ENCODE data around the gene ALK. TPM values are rescaled to one million over a fixed set of nuclear protein-coding genes. Genes with fewer than 3 reads are reported as not detected.

ALK gene
- total RNA-seq (2014; rRNA removed; shearing (Covaris generic)), result 0.37 TPM in 1 of 2 replicates, not detected in the other

DNA sequence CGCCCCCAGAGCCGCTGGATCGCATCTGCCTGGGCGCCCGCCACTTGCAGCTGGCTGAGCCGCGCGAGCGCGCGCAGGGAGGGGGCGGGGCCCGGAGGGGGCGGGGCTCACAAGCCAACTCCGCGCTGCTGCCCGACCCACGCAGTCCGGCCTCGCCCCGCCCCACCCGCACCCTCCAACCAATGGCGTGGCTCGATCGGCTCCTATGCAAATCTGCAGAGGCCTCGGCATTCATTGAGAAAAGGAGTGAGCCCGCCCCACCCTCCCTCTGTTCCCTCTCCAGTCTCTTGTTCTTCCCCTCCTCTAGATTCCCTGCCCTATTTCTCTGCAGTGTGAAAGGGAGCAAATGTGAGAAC lies at the start of gene ALK:
TSS of gene ALK (minus strand) at position 27 of the 356 bp plus-strand sequence. CDS start 927 bp downstream, outside the sequence.
- peak; percentile 86 for DNase-seq (ENCODE audit: low read depth)

DNA sequence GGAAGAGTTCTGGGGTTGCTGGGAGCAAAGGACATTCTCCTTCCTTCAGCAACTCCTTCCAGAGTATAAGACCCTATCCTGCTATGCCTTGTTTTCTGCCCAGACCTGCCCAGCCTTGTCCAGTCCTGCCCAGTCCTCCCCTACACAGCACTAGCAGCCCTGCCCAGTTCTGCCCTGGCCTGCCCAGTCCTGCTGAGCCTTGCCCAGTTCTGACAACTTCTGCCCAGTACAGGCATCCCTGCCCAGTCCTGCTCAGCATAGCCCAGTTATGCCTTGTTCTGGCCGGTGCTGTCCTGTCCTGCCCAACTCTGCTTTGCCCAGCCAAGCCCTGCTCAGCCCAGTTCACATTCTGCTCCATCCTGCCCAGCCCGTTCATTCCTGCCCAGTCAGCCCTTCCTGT lies 44.9 kb upstream of the ALK start:
- no peak for DNase-seq (ENCODE audit: low read depth)

DNA sequence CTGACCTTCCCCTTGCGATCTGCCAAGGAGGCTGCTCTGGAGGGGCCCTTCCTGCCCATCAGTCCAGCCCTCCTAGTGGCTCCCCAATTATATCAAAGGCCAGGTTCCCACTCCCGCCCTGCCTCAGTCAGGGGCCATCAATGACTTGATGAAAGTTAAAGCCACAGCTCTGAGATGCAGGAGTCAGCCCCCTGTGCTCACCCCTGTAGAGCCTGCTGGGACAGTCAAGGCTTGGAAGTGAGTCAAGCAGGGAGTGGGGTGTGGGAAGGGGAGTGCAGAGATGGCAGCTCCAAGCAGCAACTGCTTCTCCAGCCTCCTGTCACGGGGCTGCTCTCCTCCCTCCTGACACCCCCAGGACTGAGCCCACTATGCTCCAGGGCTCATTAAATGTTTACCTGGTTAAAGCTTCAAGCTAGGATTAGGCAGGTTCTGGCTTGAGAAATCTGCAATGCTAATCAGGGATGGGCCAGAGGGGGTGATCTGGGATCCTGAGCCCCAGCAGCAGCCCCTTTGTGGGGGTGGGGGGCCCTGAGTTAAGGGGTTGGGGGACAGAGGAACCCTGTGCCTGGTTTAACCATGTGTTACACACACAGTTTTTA lies 42.7 kb upstream of the ALK start:
- no peak for DNase-seq (ENCODE audit: low read depth)

DNA sequence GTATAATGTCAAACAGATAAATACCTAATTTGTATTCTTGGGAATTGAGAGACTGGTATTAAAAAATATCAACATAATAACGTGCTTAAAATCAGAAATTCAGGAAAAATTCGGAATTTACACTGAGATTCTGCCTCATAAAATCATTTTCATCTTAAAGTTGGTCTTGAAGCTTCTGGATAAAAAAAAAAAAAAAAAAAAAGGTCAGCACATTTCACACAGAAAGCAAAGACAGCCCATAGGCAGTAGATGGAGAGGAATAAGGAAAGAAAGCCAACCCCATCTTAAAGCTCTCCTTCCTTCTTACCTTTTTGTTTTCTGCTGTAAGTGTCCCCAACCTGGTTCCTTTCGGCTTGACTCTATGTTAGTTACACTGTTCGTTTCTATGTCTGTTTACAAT lies 41.5 kb upstream of the ALK start:
- no peak for DNase-seq (ENCODE audit: low read depth)

DNA sequence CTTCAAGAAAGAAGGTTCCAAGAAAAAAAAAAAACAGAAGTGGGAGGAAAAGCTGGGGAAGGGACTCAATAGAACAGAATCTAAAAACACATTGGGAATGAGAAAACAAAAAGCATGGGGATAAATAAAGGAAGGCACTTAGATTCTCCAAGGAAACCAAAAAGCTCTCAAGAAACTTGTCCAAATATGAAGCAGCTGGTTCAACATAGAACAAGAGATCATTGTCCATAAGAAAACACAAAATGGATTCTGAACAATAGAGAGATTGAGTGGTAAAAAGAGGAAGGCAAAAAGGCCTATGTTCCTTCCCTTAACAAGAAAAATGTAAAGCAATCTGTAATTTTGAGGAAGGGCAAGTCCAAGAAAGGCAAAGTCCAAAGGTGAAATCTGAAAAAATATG lies 32.9 kb upstream of the ALK start:
- DNase-seq (ENCODE audit: low read depth), result no peak

DNA sequence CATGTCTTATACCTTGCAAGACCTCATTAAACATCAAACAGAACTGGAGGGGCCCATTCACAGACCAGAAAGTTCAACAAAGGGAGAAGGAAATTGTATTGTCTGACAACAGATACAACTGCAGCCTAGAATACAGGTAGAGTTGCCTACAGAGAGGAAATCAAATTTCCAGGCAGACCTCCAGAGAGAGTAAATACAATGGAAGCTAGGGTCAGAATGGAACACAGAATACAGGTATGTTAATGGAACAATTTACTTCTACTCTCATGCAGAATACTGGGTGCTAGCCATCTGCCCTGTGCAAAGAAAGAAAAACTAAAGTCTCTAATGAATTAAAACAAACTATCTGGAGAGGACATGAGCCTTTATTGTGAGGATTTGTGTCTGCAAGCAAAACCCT lies 31.6 kb upstream of the ALK start:
- DNase-seq (ENCODE audit: low read depth), result no peak

DNA sequence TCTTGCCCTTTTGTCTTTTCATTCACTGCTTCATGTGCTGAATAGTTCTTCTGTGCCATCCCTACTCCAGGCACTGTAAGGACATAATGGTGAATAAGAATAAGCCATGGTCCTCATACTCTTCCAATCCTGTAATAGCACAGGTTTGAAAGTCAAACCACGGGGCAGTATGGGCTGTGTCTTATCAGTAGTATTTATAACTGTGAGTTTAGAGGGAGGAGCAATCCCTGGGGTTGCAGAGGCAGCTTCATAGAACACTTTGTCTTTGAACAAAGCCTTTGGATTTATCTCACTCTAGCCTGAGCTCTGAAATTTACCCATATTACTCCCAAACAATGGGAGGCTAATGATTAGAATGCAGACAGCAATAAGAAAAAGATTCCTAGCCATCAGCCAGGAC lies 30.2 kb upstream of the ALK start:
- no peak for DNase-seq (ENCODE audit: low read depth)

DNA sequence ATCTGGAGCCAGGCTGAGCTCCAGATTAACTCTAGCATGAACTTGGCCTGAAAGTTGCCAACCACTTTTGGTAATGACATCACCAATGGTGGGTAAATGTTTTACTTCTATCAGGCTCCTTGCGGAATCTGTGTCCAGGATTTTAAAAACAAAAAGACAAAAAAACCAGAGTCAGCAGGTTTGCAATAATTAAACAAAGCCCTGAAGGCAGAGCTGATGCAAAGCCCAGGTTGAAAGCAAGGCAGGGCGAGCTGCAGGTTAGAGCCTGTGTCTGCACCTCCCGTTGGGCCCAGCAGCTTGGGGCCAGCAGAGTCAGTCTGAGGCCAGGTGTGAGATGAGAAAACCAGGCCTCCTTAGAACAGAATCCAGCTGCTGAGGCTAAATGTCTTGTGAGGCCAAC lies 29.1 kb upstream of the ALK start:
- DNase-seq (ENCODE audit: low read depth), result no peak

DNA sequence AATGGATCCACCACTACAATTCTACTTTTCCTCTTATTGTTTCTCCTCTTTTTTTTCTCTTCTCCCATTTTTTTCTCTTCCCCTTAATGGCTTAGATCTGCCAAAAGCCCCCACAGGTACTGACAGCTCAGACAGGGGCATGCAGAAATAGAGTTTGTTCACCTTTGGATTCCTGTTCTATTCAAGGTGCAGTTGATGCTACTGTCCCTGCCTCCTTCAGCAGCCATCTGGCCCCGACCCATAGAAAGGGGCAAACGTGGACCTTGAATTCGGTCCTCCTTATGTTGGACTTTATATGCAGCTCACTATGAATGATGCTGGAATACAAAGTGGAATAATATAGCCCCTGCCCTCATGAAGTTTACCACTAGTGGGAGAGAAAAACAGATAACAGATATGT lies 27.7 kb upstream of the ALK start:
- no peak for DNase-seq (ENCODE audit: low read depth)

DNA sequence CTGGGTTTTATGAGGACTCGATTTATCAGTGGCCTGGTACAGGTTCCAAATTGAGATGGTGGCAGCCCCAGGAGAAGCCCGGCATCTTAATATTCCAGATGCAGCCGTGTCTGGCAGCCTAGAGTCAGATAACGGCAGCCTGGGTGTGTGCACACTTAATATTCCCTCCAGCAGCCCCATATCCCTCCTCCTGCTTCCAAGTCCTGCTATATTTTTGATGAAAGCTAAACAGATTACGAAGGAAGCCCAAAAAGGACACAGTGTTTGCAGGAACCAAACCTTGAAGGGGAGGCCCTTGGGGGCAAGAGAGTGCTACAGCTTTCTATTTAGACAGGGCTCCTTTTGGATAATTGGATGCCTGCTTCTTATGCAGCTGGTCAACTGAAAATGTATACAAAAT lies 25.1 kb upstream of the ALK start:
- DNase-seq (ENCODE audit: low read depth), result no peak

DNA sequence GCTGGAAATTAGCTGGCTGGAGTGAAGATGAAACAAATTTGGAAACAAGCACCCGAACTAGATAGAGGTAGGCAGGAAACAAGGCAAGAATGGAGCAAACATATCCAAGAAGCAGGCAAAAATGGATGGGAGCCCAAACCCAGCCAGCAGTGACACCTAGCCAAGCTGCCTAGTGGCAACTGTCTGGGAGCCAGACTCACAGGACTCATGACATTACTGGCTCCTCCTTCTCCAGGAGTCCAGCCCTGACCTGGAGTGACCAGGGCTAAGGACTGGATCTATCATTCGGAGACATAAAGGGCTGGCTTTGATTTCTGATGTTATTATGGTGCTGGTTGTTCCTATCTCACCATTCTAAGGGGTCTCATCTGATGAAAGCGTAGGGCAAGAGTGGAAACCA lies 21.3 kb upstream of the ALK start:
- DNase-seq (ENCODE audit: low read depth), result no peak

DNA sequence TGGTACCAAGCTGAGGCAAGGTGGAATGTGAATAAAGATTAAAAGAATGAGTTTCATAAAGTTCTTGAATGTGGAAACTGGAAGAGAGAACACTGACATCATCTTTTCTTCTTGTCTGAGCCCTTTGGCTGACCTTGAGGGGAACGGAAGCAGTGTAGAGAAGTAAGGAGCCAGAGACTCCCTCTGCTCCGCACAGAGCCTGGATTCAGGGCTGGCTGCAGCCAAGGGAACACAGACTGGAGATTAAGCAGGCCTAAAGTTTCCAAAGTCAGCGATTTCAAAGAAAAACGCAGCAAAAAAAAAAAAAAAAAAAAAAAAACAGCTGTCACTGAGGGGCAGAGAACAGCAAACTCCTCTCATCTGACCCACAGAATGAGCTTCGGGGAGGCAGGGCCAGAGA lies 19.3 kb upstream of the ALK start:
- no peak for DNase-seq (ENCODE audit: low read depth)

DNA sequence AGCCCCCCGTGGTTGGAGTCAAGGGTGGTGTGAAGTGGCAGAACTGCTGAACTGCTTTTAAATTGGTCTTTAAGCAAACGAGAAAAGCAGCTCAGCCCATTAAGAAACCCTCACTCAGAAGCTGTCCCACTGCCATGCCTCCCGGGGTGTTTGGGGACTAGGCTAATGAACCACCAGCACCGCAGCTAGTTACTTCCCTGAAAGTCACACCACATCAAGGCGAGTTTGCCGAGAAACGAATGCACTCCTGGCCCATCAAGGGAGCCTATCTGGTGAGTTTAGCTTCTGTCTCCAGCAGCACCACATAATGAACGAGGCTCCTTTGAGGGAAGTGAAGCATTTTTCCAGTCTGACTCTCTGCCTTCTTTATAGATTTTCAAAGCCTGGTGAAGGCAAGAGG lies 14.6 kb upstream of the ALK start:
- no peak for DNase-seq (ENCODE audit: low read depth)

DNA sequence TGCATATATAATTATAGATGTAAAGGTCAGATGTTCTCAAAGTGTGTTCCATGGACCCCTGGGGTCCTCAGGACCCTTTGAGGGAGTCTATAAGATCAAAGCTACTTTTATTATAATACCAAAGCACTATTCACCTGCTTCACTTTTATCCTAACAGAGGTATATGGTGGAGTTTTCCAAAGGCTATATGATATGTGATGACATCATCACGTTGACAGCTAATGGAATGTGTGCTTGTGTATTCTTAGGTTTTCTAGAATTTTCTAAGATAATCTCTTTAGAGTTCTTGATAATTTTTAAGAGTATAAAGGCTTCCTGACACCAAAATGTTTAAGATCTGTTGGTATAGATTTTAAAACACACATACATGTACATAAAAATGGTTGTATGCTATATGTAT lies 10.4 kb upstream of the ALK start:
- no peak for DNase-seq (ENCODE audit: low read depth)

DNA sequence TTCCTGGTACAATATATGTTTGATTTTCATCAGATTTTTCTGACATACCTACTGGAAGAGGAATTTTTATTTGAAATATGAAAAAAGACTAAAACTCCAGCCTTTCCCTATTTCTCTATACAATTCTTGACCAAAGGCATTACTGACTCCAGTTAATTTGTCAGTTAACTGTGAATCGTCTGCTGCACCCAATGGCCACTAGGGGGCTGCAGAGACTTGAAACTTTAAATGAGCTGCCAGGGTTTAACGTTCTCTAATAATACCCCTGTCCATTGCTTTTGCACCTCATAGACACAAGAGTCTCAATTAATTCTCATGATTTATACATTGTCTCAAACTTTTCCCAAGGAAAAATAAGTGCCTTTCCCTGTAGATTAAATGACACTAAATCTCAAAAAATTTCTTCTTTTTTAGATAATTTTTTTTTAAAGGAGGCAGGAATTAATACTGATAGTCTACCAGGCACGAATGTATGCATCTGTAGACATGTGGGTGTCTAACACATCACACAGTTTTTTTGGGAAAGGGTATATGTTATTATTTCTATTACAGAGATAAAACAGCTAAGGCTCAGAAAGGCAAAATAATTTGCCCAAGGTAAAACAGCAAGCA lies 1.8 kb upstream of the ALK start:
- DNase-seq (ENCODE audit: low read depth), result peak; percentile 69

DNA sequence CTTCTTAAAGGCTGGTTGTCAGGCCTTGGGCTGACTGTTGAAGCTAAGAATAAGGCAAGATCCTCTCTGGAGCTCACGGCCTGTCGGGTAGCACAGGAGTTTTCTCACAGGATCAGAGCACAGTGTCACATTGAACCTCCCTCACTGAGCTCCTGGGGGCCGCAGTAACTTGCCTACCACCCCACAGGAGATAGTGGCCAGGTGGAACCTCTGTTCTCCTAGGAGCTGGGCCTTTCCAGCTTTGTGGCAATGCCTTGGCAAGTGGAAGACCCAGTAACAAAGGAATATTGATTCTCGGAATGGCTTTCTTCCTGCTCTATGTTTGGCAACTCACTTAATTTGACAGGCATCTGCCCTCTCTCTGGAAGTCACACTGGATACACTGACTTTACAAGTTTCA lies 1.2 kb upstream of the ALK start:
- DNase-seq (ENCODE audit: low read depth), result no peak

DNA sequence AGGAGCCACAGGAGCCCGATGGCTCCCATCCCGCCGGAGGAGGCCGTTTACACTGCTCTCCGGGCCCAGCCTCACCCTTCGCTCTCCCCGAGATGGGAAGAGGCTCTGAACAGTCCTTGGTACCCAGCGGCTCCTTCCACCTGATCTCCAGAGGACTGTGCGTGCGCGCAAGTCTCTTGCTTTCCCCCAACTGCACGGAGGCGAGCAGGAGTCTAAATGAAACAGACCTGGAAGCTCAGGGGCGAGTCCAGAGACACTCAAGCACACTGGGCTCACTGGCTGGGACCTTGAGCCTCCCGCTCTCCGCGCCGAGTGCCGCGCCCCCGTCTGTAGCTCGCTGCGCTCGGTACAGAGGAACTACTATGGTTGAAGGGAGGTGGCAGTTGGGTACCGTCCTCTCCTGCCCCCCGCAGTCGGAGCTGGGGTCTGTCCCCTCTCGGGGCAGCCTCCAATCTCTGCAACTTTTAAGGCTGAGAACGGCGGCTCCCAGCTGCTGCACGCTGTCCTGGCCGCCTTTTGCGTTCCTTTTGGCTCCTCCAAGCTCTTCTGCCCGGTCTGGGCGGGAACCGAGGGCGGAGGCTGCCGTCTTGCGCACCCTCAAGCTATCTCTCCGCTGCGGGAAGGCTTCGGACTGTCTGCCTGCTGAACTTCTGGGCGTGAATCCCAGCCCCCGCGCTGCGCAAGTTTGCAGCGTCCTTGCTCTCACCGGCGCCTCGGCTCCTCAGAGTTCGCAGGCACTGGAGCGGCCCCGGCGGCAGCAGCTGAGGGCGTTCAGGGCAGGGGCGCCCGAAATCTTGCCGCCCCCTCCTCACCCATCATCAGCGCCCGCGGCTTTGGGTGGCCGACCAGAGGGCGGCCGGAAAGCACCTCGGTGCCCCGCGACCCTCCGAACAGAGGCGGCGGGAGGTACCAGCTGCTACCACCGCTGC lies 491 bp downstream of the ALK start:
- DNase-seq (ENCODE audit: low read depth), result peak; percentile 48

DNA sequence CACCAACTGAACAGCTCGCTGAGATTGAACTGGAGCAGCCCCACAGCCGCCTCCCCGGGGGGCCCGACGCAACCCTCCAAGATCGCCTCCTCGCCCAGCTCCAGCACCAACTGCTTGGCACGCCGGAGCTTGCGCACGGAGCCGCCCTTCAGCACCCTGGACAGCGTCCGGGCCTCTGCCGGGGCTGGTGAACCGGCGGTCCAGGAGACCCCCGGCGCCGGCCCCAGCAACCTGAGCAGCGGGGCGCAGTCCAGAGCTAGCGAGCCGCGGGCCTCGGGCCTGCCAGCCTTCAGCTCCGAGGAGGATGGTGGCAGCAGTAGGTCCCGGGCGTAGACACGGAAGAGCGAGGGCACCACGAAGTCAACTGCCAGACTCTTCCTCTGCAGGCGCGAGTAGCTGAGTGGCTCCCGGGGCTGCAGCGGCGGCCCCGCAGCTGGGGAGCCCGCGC lies 1.2 kb downstream of the ALK start:
- DNase-seq (ENCODE audit: low read depth), result peak; percentile 33

DNA sequence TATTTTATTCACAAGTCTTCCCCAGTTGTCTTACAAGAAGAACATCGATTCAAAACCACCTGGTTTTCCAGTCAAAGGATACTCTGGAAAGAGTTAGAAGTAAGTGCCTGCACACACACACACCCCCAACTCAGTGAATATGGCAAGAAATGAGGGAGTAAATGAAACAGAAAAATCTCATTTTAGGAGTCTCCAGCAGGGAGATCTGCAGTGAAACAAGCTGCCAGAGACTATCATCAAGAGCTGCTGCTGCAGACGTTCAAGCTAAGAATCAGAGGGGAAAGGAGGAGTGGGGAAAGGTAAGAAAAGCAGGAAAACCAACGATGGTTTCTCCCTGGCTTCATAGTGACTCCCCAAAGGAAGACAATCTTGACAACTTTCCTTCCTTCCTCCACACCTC lies 2.4 kb downstream of the ALK start:
- DNase-seq (ENCODE audit: low read depth), result no peak

DNA sequence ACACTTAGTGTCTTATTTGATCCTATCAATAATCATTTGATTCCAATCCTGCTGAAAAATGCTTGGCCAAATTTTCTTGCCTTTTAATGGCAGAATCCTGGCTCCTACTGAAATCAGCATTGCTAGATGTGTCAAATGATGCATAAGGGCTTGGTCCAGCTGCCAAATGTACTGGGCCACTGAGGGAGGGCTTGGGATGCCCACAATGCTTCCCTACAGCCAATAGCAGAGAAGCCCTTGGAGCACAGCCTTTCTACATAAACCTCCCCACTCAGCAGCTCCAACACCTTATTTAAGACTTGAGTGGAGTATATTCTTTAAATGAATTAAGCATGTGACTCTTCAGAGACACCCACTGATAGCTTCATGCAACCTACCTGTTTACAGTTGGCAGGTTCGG lies 3.6 kb downstream of the ALK start:
- DNase-seq (ENCODE audit: low read depth), result no peak

DNA sequence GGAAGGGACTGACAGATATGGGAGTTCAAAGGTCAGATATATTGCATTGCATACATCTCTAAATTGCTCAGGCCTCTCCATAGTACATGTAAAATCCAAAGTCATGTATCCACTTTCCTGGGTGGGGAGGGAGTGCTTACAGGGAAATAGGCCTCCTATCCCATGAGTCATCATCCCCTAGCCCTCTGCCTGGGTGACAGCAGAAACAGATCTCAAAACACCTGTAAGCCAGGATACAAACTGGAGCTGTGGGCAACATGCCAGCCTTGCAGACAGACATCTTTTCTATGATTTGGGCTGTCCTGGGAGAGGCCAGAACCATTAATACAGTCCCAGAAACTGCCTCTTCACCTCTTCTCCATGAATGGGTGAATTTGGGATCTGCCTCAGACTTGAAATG lies 4.8 kb downstream of the ALK start:
- peak; percentile 2 for DNase-seq (ENCODE audit: low read depth)

DNA sequence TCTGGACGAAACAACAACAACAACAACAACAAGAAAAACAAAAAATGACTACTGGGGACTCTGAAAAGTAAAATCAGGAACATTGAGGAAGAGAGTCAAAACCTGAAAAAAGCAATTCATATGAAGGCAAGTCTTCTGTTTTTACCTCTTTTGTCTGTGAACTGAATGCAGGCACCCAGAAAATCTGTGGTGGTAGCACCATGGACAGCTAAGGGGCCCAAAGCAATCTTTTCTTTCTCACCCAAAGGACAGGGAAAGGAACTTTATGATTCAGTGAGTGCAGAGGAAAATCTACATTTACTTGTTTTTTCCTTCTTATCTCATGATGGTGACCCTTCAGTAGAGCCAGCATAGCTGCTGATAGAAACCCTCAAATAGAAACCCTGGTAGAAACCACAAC lies 10.4 kb downstream of the ALK start:
- DNase-seq (ENCODE audit: low read depth), result no peak

DNA sequence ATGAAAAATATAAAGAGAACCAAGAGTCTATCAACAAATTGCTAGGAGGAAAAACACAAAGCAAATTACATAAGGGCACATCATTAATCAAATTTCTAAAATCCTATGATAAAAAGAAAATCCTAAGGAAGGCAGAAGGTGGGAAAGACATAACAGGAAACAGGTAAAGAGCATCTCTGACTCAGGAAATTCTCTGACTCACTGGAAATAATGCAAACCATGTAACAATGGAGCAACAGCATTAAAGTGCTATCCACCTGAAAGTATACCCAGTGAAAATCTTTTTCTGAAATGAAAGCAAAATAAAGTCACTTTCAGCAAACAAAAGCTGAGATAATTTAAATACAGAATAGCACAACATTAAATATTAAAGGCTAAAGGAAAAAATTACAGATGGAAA lies 10.9 kb downstream of the ALK start:
- DNase-seq (ENCODE audit: low read depth), result no peak

Data from M059J (cell line).